GM19452 (cell line): Measurements from ENCODE around the gene PRRT1.
"Not testable (repeated sequence)": the region's sequence is repeated elsewhere in the genome, so short reads cannot be mapped to it uniquely, and the experiment has no call there.

Source experiments
- ATAC-seq: cut with Tn5 transposase; IDR thresholded peaks from one replicate; pipeline ENCODE4 v1.9.1; 2021; ENCODE audit not compliant: unreplicated experiment

PRRT1 gene

GRCh38 chr6:32188381-32189068 lies 36.8 kb upstream of the PRRT1 start:
- no peak for ATAC-seq

- ATAC-seq, result not testable (repeated sequence)
These were observed 36.1 kb upstream of the PRRT1 start for GRCh38 chr6:32187725-32188380.

- ATAC-seq, result no peak
These were observed 35.4 kb upstream of the PRRT1 start for GRCh38 chr6:32187009-32187709.

- not testable (repeated sequence) for ATAC-seq
These were observed 34.6 kb upstream of the PRRT1 start for GRCh38 chr6:32186151-32186840.

GRCh38 chr6:32185681-32186131 lies 34.0 kb upstream of the PRRT1 start:
- ATAC-seq, result not testable (repeated sequence)

GRCh38 chr6:32184084-32184640 lies 32.4 kb upstream of the PRRT1 start, which contains the start of gene AGER:
Gene AGER (minus strand): TSS chr6:32184253. CDS start chr6:32184222, 31 bp downstream.
- no peak for ATAC-seq

GRCh38 chr6:32183483-32184083 lies 31.8 kb upstream of the PRRT1 start:
- ATAC-seq, result no peak

GRCh38 chr6:32183030-32183429 lies 31.3 kb upstream of the PRRT1 start:
- no peak for ATAC-seq

- no peak for ATAC-seq
These were observed 30.8 kb upstream of the PRRT1 start for GRCh38 chr6:32182555-32182981.

- no peak for ATAC-seq
These were observed 30.3 kb upstream of the PRRT1 start for GRCh38 chr6:32181915-32182529.

- ATAC-seq, result no peak
These were observed 29.5 kb upstream of the PRRT1 start for GRCh38 chr6:32181148-32181702.

GRCh38 chr6:32179766-32180405 lies 28.1 kb upstream of the PRRT1 start:
- ATAC-seq, result no peak

GRCh38 chr6:32178547-32179440 lies 27.1 kb upstream of the PRRT1 start:
- no peak for ATAC-seq

GRCh38 chr6:32177788-32178546 lies 26.2 kb upstream of the PRRT1 start, which contains the start of gene RNF5:
Gene RNF5 (plus strand): TSS chr6:32178405. CDS start chr6:32178512, 107 bp downstream.
- ATAC-seq, result peak; percentile 76

GRCh38 chr6:32177183-32177787 lies 25.5 kb upstream of the PRRT1 start:
- no peak for ATAC-seq

GRCh38 chr6:32176476-32177182 lies 24.9 kb upstream of the PRRT1 start:
- no peak for ATAC-seq
